ENCODE data around the gene BCL2L12. TPM values are rescaled to one million over a fixed set of nuclear protein-coding genes. Genes with fewer than 3 reads are reported as not detected.

The BCL2L12 gene
- total and polyA plus RNA-seq, 3 donors from 2014 or later: 11.3 to 19.3 (median 17.3) TPM

DNA sequence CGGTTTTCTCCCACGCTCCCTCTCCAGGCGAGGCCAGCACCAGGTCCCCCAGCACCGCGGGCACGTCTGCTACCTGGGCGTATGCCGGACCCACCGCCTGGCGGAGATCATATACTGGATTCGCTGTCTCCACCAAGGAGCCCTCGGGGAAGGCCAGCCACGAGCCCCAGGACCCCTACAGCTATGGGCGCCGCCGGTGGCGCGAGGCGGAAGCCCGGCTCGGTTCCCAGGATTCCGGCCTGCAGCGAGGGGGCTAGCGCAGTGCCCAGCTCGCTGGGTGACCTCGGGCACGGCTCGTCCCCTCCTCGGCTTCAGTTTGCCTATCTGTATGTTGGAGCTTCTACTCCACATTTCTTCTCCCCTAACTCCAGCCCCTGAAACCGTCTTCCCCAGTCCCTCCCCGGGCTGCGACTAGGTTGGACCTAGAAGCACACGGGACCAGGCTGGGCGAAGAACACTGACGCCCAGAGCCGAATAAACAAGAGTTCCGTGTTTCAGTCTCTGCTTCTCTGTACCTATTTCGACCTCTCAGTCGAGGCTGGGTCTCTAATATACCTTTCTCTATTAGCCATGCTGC is 24.4 kb downstream of the BCL2L12 start:
- TF ChIP-seq CTCF (IDR thresholded peaks at IDR 0.05): peak in 1 of 3 experiments; percentile 7
- no peak for TF ChIP-seq POLR2A (IDR thresholded peaks at IDR 0.05)
- Histone ChIP-seq H3K27me3 (no peaks in the 10 kb centered on the region), H3K9me3 (no peaks in the 10 kb centered on the region), H3K36me3 (ENCODE audit: low read depth, missing control alignments) (no peaks in the 10 kb centered on the region), H3K27ac (peak overlapping the region; percentile 45 to 84), H3K4me3 (peak overlapping the region; percentile 47 to 56), H3K4me1 (peaks cover 27% of the 10 kb centered on the region)
- WGBS, 2 donors: 24 to 26% methylated on average over 30 to 39 of the region's 39 CpGs
- no peak for DNase-seq
- intact Hi-C loops (cut with DNase I; ENCODE audit: low total_unique reads): no loop called here

DNA sequence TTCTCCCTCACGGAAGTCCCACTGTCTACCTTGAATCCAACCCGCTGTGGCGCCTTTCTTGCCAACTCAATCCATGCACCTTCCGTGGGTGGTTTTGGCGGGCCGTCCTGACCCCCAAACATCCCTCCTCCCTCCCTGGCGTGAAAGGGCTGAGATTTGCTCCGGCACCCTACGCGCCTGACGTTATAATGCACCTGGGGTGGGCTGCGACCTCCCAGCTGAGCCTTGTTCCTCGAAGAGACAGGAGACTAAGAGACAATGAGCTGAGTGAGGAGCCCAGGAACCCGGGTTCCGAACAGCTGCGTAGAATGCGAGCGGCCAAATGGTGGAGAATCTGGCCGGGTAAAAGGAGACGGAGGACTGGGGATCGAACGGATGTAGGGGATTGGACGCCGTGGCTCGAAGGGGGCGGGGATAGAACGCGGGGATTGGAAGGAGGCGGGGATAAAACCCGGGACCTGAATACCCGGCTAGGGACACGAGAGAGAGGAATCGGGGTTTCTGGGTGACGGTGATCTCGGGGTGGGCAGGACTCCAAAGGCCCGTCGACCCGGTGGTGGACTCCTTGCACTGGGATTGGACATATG is 25.0 kb downstream of the BCL2L12 start, which contains the start of gene CPT1C:
Gene CPT1C (plus strand): TSS at position 461 of the 587 bp plus-strand sequence. CDS start 1,137 bp downstream, outside the sequence.
- WGBS, 2 donors: 5 to 13% methylated on average over 31 to 38 of the region's 38 CpGs
- peaks cover 22% of the 10 kb centered on the region for H3K4me1 ChIP-seq
- peak within 1 kb of the TSS; percentile 45 to 84 for H3K27ac ChIP-seq
- no peaks in the 10 kb centered on the region for H3K9me3 ChIP-seq
- peak within 1 kb of the TSS; percentile 47 to 56 for H3K4me3 ChIP-seq
- TF ChIP-seq CTCF (IDR thresholded peaks at IDR 0.05) (no peak), POLR2A (IDR thresholded peaks at IDR 0.05) (no peak)
- no peaks in the 10 kb centered on the region for H3K36me3 ChIP-seq (ENCODE audit: low read depth, missing control alignments)
- intact Hi-C loops (cut with DNase I; ENCODE audit: low total_unique reads): no loop called here
- DNase-seq: peak; percentile 82
- no peaks in the 10 kb centered on the region for H3K27me3 ChIP-seq

DNA sequence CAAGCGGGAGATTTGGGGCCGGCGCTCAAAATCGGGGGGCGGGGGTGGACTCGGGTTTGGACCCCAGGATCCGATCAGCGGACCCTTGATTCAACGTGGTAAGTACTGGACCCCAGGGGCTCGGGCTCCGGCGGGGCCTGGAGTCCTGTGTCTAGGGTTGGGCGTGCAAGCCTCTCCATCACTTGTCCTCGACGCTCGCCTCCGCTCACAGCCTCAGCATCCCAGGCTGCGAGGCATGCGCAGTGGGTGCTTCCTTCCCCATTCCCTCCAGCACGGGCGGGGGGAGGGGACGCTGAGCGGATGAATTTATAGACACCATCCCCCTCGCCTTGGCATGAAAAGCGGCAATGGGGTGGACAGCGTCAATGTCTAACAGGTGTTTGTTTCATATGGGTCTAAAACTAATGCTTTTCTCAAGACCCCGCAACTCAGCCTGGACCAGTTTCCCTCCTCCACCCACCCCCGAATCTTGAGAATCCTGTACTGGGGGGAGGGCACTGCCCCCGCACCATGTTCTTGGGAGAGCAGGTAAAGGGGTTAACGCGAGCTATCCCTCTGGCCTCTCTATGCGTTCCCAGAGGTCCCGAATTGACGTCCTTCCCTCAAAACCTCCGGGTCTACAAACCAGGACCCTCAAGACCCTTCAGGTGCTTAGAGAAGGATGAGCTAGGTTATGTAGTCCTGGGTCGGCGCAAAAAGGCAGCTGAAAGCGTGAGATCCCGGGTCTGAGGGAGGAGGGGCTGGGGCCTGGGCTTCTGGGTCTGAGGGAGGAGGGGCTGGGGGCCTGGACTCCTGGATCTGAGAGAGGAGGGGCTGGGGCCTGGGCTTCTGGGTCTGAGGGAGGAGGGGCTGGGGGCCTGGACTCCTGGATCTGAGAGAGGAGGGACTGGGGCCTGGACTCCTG is 25.8 kb downstream of the BCL2L12 start:
- Histone ChIP-seq H3K36me3 (ENCODE audit: low read depth, missing control alignments) (no peaks in the 10 kb centered on the region), H3K27me3 (no peaks in the 10 kb centered on the region), H3K4me1 (peaks cover 16% of the 10 kb centered on the region), H3K9me3 (no peaks in the 10 kb centered on the region), H3K27ac (peak overlapping the region in 1 of 2 donors; percentile 84), H3K4me3 (peak overlapping the region; percentile 47 to 56)
- TF ChIP-seq CTCF (IDR thresholded peaks at IDR 0.05) (no peak), POLR2A (IDR thresholded peaks at IDR 0.05) (no peak)
- intact Hi-C loops (cut with DNase I; ENCODE audit: low total_unique reads): no loop called here
- WGBS, 2 donors: 9 to 16% methylated on average over 34 to 39 of the region's 39 CpGs
- DNase-seq: peak; percentile 69

DNA sequence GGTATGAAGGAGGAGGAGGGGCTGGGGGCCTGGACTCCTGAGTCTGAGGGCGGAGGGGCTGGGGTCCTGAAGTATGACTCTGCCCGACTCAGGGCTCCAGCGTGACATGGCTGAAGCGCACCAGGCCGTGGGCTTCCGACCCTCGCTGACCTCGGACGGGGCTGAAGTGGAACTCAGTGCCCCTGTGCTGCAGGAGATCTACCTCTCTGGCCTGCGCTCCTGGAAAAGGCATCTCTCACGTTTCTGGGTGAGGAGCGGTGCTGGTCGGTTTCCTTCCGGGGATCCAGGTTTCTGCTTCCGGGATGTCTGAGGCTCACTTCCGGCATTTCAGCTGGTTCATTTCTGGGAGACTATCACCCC is 26.4 kb downstream of the BCL2L12 start:
- H3K36me3 ChIP-seq (ENCODE audit: low read depth, missing control alignments): no peaks in the 10 kb centered on the region
- no peak for TF ChIP-seq POLR2A (IDR thresholded peaks at IDR 0.05)
- no peak for TF ChIP-seq CTCF (IDR thresholded peaks at IDR 0.05)
- DNase-seq: no peak
- intact Hi-C loops (cut with DNase I; ENCODE audit: low total_unique reads): no loop called here
- peak overlapping the region; percentile 47 to 56 for H3K4me3 ChIP-seq
- H3K27ac ChIP-seq: no peak overlapping the region
- WGBS, 2 donors: 45% methylated on average over 7 to 16 of the region's 16 CpGs
- H3K9me3 ChIP-seq: no peaks in the 10 kb centered on the region
- peaks cover 16% of the 10 kb centered on the region for H3K4me1 ChIP-seq
- H3K27me3 ChIP-seq: no peaks in the 10 kb centered on the region

Measured in testis (tissue), 3 donors.